ENCODE measurements around the gene PRICKLE1. TPM values are rescaled to one million over a fixed set of nuclear protein-coding genes. Genes with fewer than 3 reads are reported as not detected.

The PRICKLE1 gene
- total RNA-seq, 1 donor from 2014 or later, result 6.4 TPM

DNA sequence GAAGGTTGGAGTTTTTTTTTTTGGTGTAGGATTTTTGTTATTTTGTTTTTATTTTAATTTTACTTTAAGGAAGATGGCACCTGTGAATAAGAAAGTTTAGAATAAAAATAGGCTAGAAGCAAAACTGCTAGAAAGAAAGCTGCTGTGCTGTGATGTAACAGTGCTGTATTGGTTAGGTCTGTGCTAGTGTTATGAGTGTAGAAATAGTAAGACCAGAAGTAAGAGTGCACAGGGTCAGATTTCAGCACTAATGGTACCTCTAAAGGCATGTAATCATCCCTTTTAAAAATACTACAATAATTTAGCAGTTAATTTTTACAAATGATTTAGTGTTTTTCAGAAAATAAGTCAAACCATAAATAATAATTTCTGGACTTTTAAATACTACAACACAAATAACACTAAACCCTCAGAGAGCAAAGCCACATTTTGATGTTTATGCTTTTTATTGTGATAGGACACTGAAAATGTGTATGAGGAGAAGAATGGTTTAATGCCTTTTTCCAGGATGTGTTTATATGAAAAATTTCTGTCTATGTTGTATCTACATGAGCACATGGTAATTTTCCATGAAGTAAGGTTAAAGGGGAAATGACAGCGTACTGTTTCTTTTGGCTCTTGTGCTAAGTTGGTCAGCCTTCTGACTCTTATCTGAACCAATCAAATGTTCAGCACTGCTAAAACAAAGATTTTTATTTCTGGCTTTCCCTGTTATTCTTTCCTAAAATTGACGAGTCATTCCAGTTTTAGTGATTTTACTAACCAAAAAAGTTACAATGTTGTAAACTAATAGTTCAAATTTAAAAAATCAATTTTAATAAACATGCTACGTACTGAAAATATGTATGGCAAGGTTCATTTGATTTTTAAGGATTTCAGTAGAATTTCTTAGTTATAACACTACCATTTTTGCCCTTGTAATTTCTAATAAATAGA lies 167.4 kb downstream of the PRICKLE1 start:
- TF ChIP-seq, protein P1, sequence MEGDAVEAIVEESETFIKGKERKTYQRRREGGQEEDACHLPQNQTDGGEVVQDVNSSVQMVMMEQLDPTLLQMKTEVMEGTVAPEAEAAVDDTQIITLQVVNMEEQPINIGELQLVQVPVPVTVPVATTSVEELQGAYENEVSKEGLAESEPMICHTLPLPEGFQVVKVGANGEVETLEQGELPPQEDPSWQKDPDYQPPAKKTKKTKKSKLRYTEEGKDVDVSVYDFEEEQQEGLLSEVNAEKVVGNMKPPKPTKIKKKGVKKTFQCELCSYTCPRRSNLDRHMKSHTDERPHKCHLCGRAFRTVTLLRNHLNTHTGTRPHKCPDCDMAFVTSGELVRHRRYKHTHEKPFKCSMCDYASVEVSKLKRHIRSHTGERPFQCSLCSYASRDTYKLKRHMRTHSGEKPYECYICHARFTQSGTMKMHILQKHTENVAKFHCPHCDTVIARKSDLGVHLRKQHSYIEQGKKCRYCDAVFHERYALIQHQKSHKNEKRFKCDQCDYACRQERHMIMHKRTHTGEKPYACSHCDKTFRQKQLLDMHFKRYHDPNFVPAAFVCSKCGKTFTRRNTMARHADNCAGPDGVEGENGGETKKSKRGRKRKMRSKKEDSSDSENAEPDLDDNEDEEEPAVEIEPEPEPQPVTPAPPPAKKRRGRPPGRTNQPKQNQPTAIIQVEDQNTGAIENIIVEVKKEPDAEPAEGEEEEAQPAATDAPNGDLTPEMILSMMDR (IDR thresholded peaks at IDR 0.05; ENCODE audit: partially characterized antibody, unreplicated experiment), result no peak
- Mint-ChIP-seq H3K27ac (ENCODE audit: unreplicated experiment) (no peak overlapping the region), H3K4me3 (ENCODE audit: unreplicated experiment) (no peak overlapping the region), H3K9me3 (ENCODE audit: unreplicated experiment) (no peaks in the 10 kb centered on the region), H3K36me3 (ENCODE audit: unreplicated experiment) (no peaks in the 10 kb centered on the region), H3K4me1 (ENCODE audit: low read depth, unreplicated experiment) (no peaks in the 10 kb centered on the region), H3K27me3 (ENCODE audit: unreplicated experiment) (peaks cover 2% of the 10 kb centered on the region)
- no peak for DNase-seq

DNA sequence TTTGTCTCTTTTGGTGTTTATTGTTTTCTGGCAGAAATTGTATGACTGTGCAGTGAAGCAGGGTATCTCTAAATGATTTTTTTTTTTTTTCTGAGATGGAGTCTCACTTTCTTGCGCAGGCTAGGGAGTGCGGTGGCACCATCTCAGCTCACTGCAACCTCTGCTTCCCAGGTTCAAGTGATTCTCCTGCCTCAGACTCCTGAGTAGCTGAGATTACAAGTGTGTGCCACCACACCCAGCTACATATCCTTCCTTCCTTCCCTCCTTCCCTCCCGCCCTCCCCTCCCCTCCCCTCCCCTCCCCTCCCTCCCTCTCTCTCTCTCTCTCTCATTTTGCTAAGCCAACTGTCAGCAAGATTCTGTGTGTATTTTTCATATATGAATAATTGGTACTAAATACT lies 169.2 kb downstream of the PRICKLE1 start:
- Mint-ChIP-seq H3K27me3 (ENCODE audit: unreplicated experiment) (peaks cover 2% of the 10 kb centered on the region), H3K4me1 (ENCODE audit: low read depth, unreplicated experiment) (no peaks in the 10 kb centered on the region), H3K27ac (ENCODE audit: unreplicated experiment) (no peak overlapping the region), H3K4me3 (ENCODE audit: unreplicated experiment) (no peak overlapping the region), H3K36me3 (ENCODE audit: unreplicated experiment) (no peaks in the 10 kb centered on the region), H3K9me3 (ENCODE audit: unreplicated experiment) (no peaks in the 10 kb centered on the region)
- no peak for DNase-seq
- TF ChIP-seq, protein P1 (IDR thresholded peaks at IDR 0.05; ENCODE audit: partially characterized antibody, unreplicated experiment), result no peak

DNA sequence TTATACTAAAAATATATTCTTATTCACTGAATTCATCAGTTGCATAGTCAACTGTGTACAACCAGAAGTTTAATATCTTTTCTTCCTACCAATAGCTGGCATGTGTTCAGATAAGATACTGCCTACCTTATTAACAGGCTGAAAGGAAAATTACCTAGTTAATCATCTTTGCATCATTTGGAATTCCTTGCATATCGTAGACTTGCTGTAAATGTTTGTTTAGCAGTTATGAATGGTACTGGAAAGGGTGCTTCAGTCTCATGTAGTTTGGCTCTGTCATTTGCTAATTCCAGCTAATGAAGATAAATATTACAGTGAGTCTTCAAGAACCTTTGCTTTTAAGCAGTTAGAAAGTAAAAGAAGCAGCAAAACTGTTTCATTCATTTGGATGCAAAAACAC lies 179.2 kb downstream of the PRICKLE1 start:
- DNase-seq, result no peak
- H3K27me3 Mint-ChIP-seq (ENCODE audit: unreplicated experiment), result peaks cover 1% of the 10 kb centered on the region
- TF ChIP-seq, protein P1 (IDR thresholded peaks at IDR 0.05; ENCODE audit: partially characterized antibody, unreplicated experiment), result no peak
- H3K9me3 Mint-ChIP-seq (ENCODE audit: unreplicated experiment), result no peaks in the 10 kb centered on the region
- H3K4me1 Mint-ChIP-seq (ENCODE audit: low read depth, unreplicated experiment), result no peaks in the 10 kb centered on the region
- no peak overlapping the region for H3K4me3 Mint-ChIP-seq (ENCODE audit: unreplicated experiment)
- no peak overlapping the region for H3K27ac Mint-ChIP-seq (ENCODE audit: unreplicated experiment)
- H3K36me3 Mint-ChIP-seq (ENCODE audit: unreplicated experiment), result no peaks in the 10 kb centered on the region

DNA sequence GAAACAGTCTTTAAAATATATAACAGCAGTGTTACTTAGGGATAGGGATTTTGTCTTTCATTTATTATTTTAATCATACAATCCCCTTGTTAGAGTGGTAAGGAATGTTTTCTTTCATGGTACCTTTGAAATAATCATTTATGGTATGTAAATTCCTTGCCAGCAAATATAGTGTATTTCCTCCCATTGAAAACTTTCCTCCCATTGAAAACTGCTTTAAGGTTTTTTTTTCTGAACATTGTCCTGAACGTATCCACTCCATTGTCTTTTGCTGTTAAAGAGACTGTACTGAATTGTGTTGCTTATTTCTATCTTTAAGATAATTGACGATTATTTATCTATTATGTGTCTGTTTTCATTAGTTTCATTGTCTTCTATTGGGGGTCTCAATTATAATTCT lies 180.1 kb downstream of the PRICKLE1 start:
- no peak overlapping the region for H3K27ac Mint-ChIP-seq (ENCODE audit: unreplicated experiment)
- H3K4me1 Mint-ChIP-seq (ENCODE audit: low read depth, unreplicated experiment), result no peaks in the 10 kb centered on the region
- TF ChIP-seq, protein P1 (IDR thresholded peaks at IDR 0.05; ENCODE audit: partially characterized antibody, unreplicated experiment), result no peak
- H3K4me3 Mint-ChIP-seq (ENCODE audit: unreplicated experiment), result no peak overlapping the region
- no peak for DNase-seq
- peaks cover 1% of the 10 kb centered on the region for H3K27me3 Mint-ChIP-seq (ENCODE audit: unreplicated experiment)
- H3K9me3 Mint-ChIP-seq (ENCODE audit: unreplicated experiment), result no peaks in the 10 kb centered on the region
- H3K36me3 Mint-ChIP-seq (ENCODE audit: unreplicated experiment), result no peaks in the 10 kb centered on the region

DNA sequence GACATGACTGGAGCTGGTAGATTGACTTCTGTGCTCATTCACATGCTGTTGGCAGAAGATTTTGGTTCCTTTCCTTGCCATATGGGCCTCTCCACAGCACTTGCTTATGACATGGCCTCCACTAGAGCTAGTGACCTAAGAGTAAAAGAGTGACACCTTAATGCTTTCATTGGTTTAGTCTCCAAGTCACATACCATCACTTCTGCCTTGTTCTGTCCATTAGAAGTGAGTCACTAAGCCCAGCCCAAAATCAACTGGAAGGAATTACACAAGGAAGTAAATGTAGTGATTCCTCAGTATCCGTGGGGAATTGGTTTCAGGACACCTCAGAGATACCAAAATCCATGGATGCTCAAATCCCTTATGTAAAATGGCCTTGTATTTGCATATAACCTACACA lies 182.2 kb downstream of the PRICKLE1 start:
- Mint-ChIP-seq H3K36me3 (ENCODE audit: unreplicated experiment) (no peaks in the 10 kb centered on the region), H3K27ac (ENCODE audit: unreplicated experiment) (no peak overlapping the region), H3K9me3 (ENCODE audit: unreplicated experiment) (no peaks in the 10 kb centered on the region), H3K27me3 (ENCODE audit: unreplicated experiment) (peaks cover 1% of the 10 kb centered on the region), H3K4me3 (ENCODE audit: unreplicated experiment) (no peak overlapping the region), H3K4me1 (ENCODE audit: low read depth, unreplicated experiment) (no peaks in the 10 kb centered on the region)
- no peak for DNase-seq
- TF ChIP-seq, protein P1 (IDR thresholded peaks at IDR 0.05; ENCODE audit: partially characterized antibody, unreplicated experiment), result no peak

All from glutamatergic neuron (in vitro differentiated cells).